Mucosa of descending colon (tissue), 3 donors: ENCODE measurements around the gene STRIP1. TPM values are rescaled to one million over a fixed set of nuclear protein-coding genes. Genes with fewer than 3 reads are reported as not detected.

Experiments
- ATAC-seq: fragments of 200-7000 bp; cut with Tn5 transposase; one replicate; pipeline ENCODE4 v1.9.1; 2020; ENCODE audit warnings: mild to moderate bottlenecking, moderate library complexity
- DNase-seq, 3 donors: peaks; one replicate each; pipeline ENCODE4 v3.0.0-alpha.2; 2020
- H3K36me3 ChIP-seq: fragments of 200-600 bp; one replicate; pipeline ENCODE4 v1.8.0; 2021; ENCODE audit warnings: low read depth, mild to moderate bottlenecking
- H3K4me1 ChIP-seq: fragments of 200-600 bp; one replicate; pipeline ENCODE4 v1.8.0; 2021; ENCODE audit warnings: low read depth, mild to moderate bottlenecking
- H3K4me3 ChIP-seq: fragments of 200-600 bp; one replicate; pipeline ENCODE4 v1.8.0; 2021; ENCODE audit warnings: mild to moderate bottlenecking
- H3K9me3 ChIP-seq: fragments of 200-600 bp; one replicate; pipeline ENCODE4 v1.8.0; 2021; ENCODE audit warnings: mild to moderate bottlenecking
- intact Hi-C, 2 donors: fragments of 100-400 bp; cut with DNase I in 1 of 2; cut with micrococcal nuclease in 1 of 2; formaldehyde crosslinking; loops; one replicate each; pipeline versions ENCODE4 v1.11.0 to v1.11.1; 2022; cut with DNase I, micrococcal nuclease
- total RNA-seq, 3 donors: library from RNA; stranded (reverse); fragmentation: NEBNext Ultra II Directional in 2 of 3; extraction: Animal tissue kit (Norgen Biotek cat#: 25700) in 2 of 3; gene quantifications; one replicate each; pipeline versions ENCODE4 v1.2.1 to v1.2.4, GENCODE V29; 2021 to 2023
- TF ChIP-seq, protein P1 (sequence below): fragments of 200-600 bp; IDR thresholded peaks from one replicate; pipeline ENCODE4 v1.8.0; 2022; ENCODE audit warnings: antibody characterized with exemption, mild to moderate bottlenecking
- donor health status: DM: no; HTN: no; CAD: no; lungs with moderate emphysema.
- donor health status: DM: no; HTN: no; CAD: no.
- donor health status: DM: no; HTN: yes; CAD: no.

Gene STRIP1
- total RNA-seq, 3 donors from 2014 or later: 36.6 to 54.8 (median 43.4) TPM

DNA sequence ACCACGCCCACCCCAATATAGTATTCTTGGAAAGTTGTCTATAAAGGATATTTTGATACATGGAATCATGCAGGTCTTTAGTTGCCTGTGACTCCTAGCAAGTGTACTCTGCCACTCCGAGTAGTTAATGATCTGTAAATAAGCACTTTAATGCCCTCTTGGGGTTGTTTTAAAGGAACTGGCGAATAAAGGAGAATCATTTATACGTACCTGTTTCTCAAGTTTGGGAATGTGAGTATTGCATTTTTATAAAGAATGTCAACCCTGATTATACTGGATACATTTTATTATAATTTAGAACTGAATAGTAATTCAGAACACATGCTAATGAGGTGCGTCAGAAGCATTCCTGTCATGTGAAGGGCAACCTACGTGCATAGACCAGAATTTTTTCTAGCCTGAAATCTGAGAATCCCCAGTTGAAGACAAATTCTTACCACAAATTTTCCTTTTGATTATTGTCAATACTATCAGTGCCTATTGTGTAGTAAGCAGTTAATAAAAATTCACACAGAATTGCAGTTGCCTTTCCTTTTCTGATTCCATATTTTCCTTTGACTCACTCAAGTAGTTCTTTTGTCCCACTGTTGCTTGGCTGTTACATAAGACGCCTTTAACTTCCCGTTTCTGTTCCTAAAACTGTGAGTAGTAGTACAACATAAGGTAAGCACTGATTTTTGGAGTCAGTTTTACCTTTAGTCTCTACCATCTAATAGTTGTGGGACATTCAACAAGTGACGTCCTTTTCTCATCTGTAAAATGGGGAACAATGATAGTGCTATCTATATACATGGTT is 44.7 kb upstream of the STRIP1 start:
- intact Hi-C loops: loop anchor here in 1 of 2 donors (10.0 kb wide), 2 partner anchors 345 to 445 kb away; partner anchors contain the start of gene GNAI3
- H3K4me3 ChIP-seq: no peak overlapping the region
- H3K36me3 ChIP-seq: no peaks in the 10 kb centered on the region
- TF ChIP-seq, protein P1, sequence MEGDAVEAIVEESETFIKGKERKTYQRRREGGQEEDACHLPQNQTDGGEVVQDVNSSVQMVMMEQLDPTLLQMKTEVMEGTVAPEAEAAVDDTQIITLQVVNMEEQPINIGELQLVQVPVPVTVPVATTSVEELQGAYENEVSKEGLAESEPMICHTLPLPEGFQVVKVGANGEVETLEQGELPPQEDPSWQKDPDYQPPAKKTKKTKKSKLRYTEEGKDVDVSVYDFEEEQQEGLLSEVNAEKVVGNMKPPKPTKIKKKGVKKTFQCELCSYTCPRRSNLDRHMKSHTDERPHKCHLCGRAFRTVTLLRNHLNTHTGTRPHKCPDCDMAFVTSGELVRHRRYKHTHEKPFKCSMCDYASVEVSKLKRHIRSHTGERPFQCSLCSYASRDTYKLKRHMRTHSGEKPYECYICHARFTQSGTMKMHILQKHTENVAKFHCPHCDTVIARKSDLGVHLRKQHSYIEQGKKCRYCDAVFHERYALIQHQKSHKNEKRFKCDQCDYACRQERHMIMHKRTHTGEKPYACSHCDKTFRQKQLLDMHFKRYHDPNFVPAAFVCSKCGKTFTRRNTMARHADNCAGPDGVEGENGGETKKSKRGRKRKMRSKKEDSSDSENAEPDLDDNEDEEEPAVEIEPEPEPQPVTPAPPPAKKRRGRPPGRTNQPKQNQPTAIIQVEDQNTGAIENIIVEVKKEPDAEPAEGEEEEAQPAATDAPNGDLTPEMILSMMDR: no peak
- ATAC-seq (no peak), DNase-seq (no peak)
- H3K4me1 ChIP-seq: peaks cover 51% of the 10 kb centered on the region
- H3K9me3 ChIP-seq: no peaks in the 10 kb centered on the region

- ATAC-seq: no peak
- TF ChIP-seq, protein P1: no peak
- intact Hi-C loops: no loop called here
- peaks cover 55% of the 10 kb centered on the region for H3K4me1 ChIP-seq
- no peaks in the 10 kb centered on the region for H3K9me3 ChIP-seq
- no peak for DNase-seq
- H3K36me3 ChIP-seq: no peaks in the 10 kb centered on the region
- no peak overlapping the region for H3K4me3 ChIP-seq
Measured at GRCh38 chr1:109990302-109990653, 44.1 kb upstream of the STRIP1 start.

DNA sequence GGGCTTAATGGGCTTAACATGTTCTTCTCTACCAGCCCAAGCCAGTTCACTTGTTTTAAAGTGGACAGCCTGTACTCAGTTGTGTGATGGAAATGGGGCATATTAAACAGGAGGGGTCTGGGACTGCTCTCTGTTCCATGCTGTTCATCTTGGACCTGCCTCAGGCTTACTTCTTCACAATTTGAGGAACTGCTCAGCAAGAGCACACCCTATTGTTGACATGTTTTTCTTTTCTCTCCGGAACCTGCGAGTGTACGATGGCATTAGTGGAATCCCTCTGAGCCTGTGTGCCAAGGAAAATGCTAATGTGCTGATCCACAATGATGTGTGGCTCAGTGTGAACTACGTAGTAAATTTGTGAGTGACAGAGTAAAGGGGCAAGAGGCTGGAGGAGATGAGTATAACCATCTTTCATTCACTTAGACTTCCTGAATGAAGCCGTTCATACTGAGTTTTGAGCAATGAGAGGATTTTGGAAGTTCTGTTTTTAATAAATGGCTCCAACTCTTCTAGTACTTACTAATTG is 43.0 kb upstream of the STRIP1 start:
- Histone ChIP-seq H3K4me1 (peaks cover 53% of the 10 kb centered on the region), H3K9me3 (no peaks in the 10 kb centered on the region), H3K36me3 (no peaks in the 10 kb centered on the region), H3K4me3 (no peak overlapping the region)
- no peak for ATAC-seq
- intact Hi-C loops: no loop called here
- DNase-seq: no peak
- TF ChIP-seq, protein P1: no peak

DNA sequence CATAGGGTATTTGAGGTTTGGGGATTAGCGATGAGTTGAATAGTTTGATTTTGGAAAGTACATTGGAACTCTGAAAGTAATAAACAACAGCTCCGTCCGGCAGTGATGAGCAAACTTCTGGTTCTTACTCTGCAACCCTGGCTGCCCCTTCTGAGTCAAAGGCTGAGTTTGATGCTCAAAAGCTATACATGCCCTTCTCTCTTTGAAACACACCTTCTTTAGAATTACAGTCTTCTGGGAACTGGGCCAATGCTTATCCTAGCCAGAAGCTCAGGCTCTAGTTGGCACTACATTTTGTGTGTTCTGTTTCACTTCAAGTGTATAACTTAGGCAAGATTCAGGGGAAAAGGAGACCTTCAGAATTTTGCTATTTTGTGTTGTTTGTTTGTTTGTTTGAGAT is 40.5 kb upstream of the STRIP1 start:
- Histone ChIP-seq H3K9me3 (no peaks in the 10 kb centered on the region), H3K4me3 (no peak overlapping the region), H3K4me1 (peaks cover 44% of the 10 kb centered on the region), H3K36me3 (no peaks in the 10 kb centered on the region)
- intact Hi-C loops: no loop called here
- DNase-seq (peak in 1 of 3 donors; percentile 63), ATAC-seq (peak; percentile 66)
- TF ChIP-seq, protein P1: no peak

DNA sequence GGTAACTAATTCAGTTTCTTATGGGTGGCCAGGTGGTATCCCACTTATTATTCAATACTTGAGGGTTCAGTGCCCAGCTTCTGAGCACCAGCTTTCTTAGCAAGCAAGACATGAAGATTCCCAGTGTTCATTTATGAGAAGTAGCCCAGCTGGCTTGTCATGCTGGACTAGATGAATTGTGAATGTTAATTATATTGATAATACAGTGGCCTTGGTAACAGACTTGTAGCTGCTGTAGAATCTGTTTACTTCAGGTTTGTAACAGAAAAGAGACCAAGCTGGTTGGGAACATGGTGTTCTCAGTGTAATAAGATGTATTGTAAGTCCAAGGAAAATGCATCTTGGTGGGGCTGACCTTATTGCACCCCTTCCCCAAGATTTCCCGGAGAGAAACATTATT is 39.8 kb upstream of the STRIP1 start:
- ATAC-seq: peak; percentile 47
- H3K4me1 ChIP-seq: peaks cover 37% of the 10 kb centered on the region
- TF ChIP-seq, protein P1: no peak

More for the DNA sequence above, 39.8 kb upstream of the STRIP1 start:
- H3K9me3 ChIP-seq: no peaks in the 10 kb centered on the region
- no peaks in the 10 kb centered on the region for H3K36me3 ChIP-seq
- DNase-seq: no peak
- intact Hi-C loops: no loop called here
- H3K4me3 ChIP-seq: no peak overlapping the region
